Stimulated activated CD4-positive, alpha-beta T cell treated with anti-CD3 and anti-CD28 coated beads, Interleukin-4, amount 100 ng/mL, for 48 hours (primary cell): ENCODE measurements around the gene EFEMP2.

Experiments
- DNase-seq, 2 donors: peaks; one replicate each; pipeline ENCODE4 v3.0.0-alpha.2; 2020; ENCODE audit warnings: low read depth in 2 of 2

The EFEMP2 gene

GRCh38 chr11:65872586-65873317 is at the start of gene EFEMP2:
Gene EFEMP2 (minus strand): TSS chr11:65872800. CDS start chr11:65872354, 446 bp downstream.
- DNase-seq, result no peak

GRCh38 chr11:65921876-65922275 is 49.3 kb upstream of the EFEMP2 start:
- DNase-seq, result no peak

GRCh38 chr11:65921033-65921555 is 48.5 kb upstream of the EFEMP2 start:
- no peak for DNase-seq

- no peak for DNase-seq
These were observed 47.8 kb upstream of the EFEMP2 start for GRCh38 chr11:65920372-65920802.

GRCh38 chr11:65919573-65920371 is 47.2 kb upstream of the EFEMP2 start:
- peak in 1 of 2 donors; percentile 43 for DNase-seq

- DNase-seq, result peak; percentile 99 to 100
These were observed 46.6 kb upstream of the EFEMP2 start, which contains the start of gene DRAP1 for GRCh38 chr11:65919141-65919572. Gene DRAP1 (plus strand): TSS chr11:65919426. CDS start chr11:65919502, 76 bp downstream.

GRCh38 chr11:65918211-65919140 is 45.9 kb upstream of the EFEMP2 start, which contains the start of gene C11orf68:
Gene C11orf68 (minus strand): TSS chr11:65919062. CDS start chr11:65919031, 31 bp downstream.
- DNase-seq, result no peak

- no peak for DNase-seq
These were observed 45.0 kb upstream of the EFEMP2 start for GRCh38 chr11:65917434-65918210.

GRCh38 chr11:65917077-65917433 is 44.5 kb upstream of the EFEMP2 start:
- DNase-seq, result no peak

- no peak for DNase-seq
These were observed 43.8 kb upstream of the EFEMP2 start for GRCh38 chr11:65916391-65916790.

GRCh38 chr11:65915821-65916251 is 43.2 kb upstream of the EFEMP2 start:
- no peak for DNase-seq

- no peak for DNase-seq
These were observed 42.7 kb upstream of the EFEMP2 start for GRCh38 chr11:65915101-65915820.

- DNase-seq, result no peak
These were observed 40.2 kb upstream of the EFEMP2 start for GRCh38 chr11:65912845-65913244.

GRCh38 chr11:65911682-65912568 is 39.3 kb upstream of the EFEMP2 start:
- no peak for DNase-seq

GRCh38 chr11:65907878-65908277 is 35.3 kb upstream of the EFEMP2 start:
- DNase-seq, result no peak

GRCh38 chr11:65906602-65907001 is 34.0 kb upstream of the EFEMP2 start:
- no peak for DNase-seq

GRCh38 chr11:65903715-65904114 is 31.1 kb upstream of the EFEMP2 start:
- DNase-seq, result no peak

- no peak for DNase-seq
These were observed 30.5 kb upstream of the EFEMP2 start for GRCh38 chr11:65903068-65903481.

- DNase-seq, result no peak
These were observed 28.2 kb upstream of the EFEMP2 start for GRCh38 chr11:65900899-65901180.
